ENCODE results near the gene KLHL24. TPM values are rescaled to one million over a fixed set of nuclear protein-coding genes. Genes with fewer than 3 reads are reported as not detected.

Gene KLHL24
- total and polyA plus RNA-seq, 2 of the 4 experiments (the other 2 are of a cell fraction), result 5.7 to 25.6 TPM

DNA sequence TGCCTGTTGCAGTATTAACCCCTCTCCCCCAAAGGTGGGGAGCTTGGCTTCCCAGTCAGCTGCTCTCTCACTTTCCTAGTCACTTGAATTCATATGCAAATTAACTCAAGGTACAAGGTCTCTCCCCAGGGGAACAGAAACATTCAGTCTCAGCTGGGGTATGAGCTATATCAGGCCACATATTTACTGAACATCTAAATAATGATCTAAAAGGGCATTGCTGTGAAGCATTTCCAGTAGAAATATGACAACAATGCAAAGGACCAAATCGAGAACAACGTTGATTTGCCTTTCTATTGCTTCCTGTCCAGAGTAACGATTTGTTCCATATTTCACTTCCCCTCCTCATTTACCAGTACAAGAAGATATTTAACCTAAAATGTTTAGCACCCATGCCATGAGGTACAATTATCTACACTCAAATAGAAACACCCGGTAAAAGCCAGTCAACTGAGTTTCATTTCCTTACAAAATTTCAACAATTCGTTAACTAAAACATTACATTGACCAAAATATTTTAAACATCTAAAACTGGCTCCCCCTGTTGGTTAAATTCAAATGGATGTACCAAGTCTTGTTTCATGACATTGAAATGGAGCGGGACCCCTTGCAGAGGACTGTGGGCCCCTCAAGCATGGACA lies 43.4 kb upstream of the KLHL24 start:
- H3K27ac ChIP-seq (ENCODE audit: insufficient read depth, low read length), result no peak overlapping the region
- in situ Hi-C loops (cut with MboI; ENCODE audit: low sequenced_read_pairs) (no loop called here), intact Hi-C loops (cut with micrococcal nuclease) (no loop called here), dilution Hi-C loops (cut with HindIII; ENCODE audit: low sequenced_read_pairs, unreplicated experiment) (no loop called here)
- no peak overlapping the region for H3K9ac ChIP-seq (ENCODE audit: low read depth, low read length)
- no peaks in the 10 kb centered on the region for H3K36me3 ChIP-seq (ENCODE audit: control insufficient read depth, insufficient read depth, low read length)
- H4K5ac ChIP-seq (ENCODE audit: low read depth, low read length), result no peak overlapping the region
- H3K14ac ChIP-seq (replicated peaks; ENCODE audit: low read depth, low read length), result no peak overlapping the region
- CTCF ChIA-PET, result interaction anchor here (0.6 to 0.7 kb wide), 3 partner anchors 12 to 45 kb away, joined by 3 read pairs; no protein-coding TSS in a partner anchor
- ATAC-seq (ENCODE audit: low read depth) (no peak), DNase-seq (no peak)
- POLR2A ChIA-PET (ENCODE audit: unreplicated experiment), result no interaction called here
- H3K27me3 ChIP-seq (ENCODE audit: control insufficient read depth, insufficient read depth, low read length), result peaks cover 11% of the 10 kb centered on the region
- no peak overlapping the region for H4K91ac ChIP-seq (ENCODE audit: insufficient read depth, low read depth, low read length)
- no peak overlapping the region for H2BK20ac ChIP-seq (ENCODE audit: low read depth, low read length)
- H3K18ac ChIP-seq (ENCODE audit: low read depth, low read length), result no peak overlapping the region
- no peak overlapping the region for H2BK15ac ChIP-seq (ENCODE audit: low read depth, low read length)
- H2BK5ac ChIP-seq (ENCODE audit: low read depth, low read length, poor library complexity, severe bottlenecking), result no peak overlapping the region
- H3K9me1 ChIP-seq (ENCODE audit: insufficient read depth, low read length), result no peaks in the 10 kb centered on the region
- WGBS, 2 experiments (ENCODE audit: extremely low coverage in 2 of 2, insufficient read length in 1 of 2), result 63 to 89% methylated on average over 1 to 3 of the region's 6 CpGs
- H3K4me3 ChIP-seq (ENCODE audit: insufficient read depth, low read depth, low read length), result no peak overlapping the region
- no peak overlapping the region for H3K56ac ChIP-seq (ENCODE audit: extremely low read depth, insufficient read depth, low read length)
- H3K79me1 ChIP-seq (ENCODE audit: low read depth in 1 of 2, low read length in 2 of 2), result no peaks in the 10 kb centered on the region
- no peak overlapping the region for H3K4ac ChIP-seq (ENCODE audit: low read depth, low read length)
- H3K4me2 ChIP-seq (ENCODE audit: low read depth, low read length), result no peak overlapping the region
- no peak overlapping the region for H3K23ac ChIP-seq (ENCODE audit: low read depth, low read length)
- no peaks in the 10 kb centered on the region for H4K20me1 ChIP-seq (ENCODE audit: insufficient read depth, low read length)
- H2AFZ ChIP-seq (replicated peaks; ENCODE audit: low read length, poor library complexity), result no peak overlapping the region
- H3K9me3 ChIP-seq (ENCODE audit: control insufficient read depth, insufficient read depth, low read length), result no peaks in the 10 kb centered on the region
- no peak overlapping the region for H4K8ac ChIP-seq (ENCODE audit: low read depth in 2 of 2, low read length in 2 of 2)
- TF ChIP-seq, protein P1, sequence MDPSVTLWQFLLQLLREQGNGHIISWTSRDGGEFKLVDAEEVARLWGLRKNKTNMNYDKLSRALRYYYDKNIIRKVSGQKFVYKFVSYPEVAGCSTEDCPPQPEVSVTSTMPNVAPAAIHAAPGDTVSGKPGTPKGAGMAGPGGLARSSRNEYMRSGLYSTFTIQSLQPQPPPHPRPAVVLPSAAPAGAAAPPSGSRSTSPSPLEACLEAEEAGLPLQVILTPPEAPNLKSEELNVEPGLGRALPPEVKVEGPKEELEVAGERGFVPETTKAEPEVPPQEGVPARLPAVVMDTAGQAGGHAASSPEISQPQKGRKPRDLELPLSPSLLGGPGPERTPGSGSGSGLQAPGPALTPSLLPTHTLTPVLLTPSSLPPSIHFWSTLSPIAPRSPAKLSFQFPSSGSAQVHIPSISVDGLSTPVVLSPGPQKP (IDR thresholded peaks at IDR 0.05; ENCODE audit: borderline replicate concordance, low read depth, low read length), result no peak
- TF ChIP-seq MXI1 (IDR thresholded peaks at IDR 0.05; ENCODE audit: borderline replicate concordance, low read depth, low read length) (no peak), RAD21 (IDR thresholded peaks at IDR 0.05; ENCODE audit: low read length) (no peak), RFX5 (IDR thresholded peaks at IDR 0.05; ENCODE audit: low read depth, low read length) (no peak), RCOR1 (IDR thresholded peaks at IDR 0.05; ENCODE audit: insufficient replicate concordance, low read length) (no peak)
- TF ChIP-seq, protein P2, sequence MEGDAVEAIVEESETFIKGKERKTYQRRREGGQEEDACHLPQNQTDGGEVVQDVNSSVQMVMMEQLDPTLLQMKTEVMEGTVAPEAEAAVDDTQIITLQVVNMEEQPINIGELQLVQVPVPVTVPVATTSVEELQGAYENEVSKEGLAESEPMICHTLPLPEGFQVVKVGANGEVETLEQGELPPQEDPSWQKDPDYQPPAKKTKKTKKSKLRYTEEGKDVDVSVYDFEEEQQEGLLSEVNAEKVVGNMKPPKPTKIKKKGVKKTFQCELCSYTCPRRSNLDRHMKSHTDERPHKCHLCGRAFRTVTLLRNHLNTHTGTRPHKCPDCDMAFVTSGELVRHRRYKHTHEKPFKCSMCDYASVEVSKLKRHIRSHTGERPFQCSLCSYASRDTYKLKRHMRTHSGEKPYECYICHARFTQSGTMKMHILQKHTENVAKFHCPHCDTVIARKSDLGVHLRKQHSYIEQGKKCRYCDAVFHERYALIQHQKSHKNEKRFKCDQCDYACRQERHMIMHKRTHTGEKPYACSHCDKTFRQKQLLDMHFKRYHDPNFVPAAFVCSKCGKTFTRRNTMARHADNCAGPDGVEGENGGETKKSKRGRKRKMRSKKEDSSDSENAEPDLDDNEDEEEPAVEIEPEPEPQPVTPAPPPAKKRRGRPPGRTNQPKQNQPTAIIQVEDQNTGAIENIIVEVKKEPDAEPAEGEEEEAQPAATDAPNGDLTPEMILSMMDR (conservative IDR thresholded peaks at IDR 0.05; ENCODE audit: low read depth, low read length), result peak; percentile 27; the same call in 1 of the 2 replicates
- H2AK9ac ChIP-seq (replicated peaks; ENCODE audit: low read depth, low read length, poor library complexity), result no peak overlapping the region
- H3K4me1 ChIP-seq (ENCODE audit: control insufficient read depth, insufficient read depth, low read length), result no peaks in the 10 kb centered on the region
- no peak overlapping the region for H2BK120ac ChIP-seq (ENCODE audit: low read depth, low read length)
- BruUV-seq (replicated peaks), result no TSS peak
- H2AK5ac ChIP-seq (ENCODE audit: low read depth, low read length), result no peak overlapping the region
